K562 (cell line): Measurements from ENCODE around the gene CD300H. TPM values are rescaled to one million over a fixed set of nuclear protein-coding genes. Genes with fewer than 3 reads are reported as not detected.

Experiments
- BRD9 ChIP-seq: fragments of 450-650 bp; IDR thresholded peaks from 2 replicates; pipeline ENCODE4 v1.6.1; 2018; ENCODE audit warnings: low read depth; ENCODE audit not compliant: partially characterized antibody
- DPF2 ChIP-seq: fragments of 450-650 bp; IDR thresholded peaks from 2 replicates; pipeline ENCODE4 v1.6.1; 2016
- JUND ChIP-seq, 2 experiments: IDR thresholded peaks; 2 replicates in 1 of 2; 3 replicates in 1 of 2; pipeline ENCODE4 v1.6.1; 2011; ENCODE audit warnings: borderline replicate concordance in 2 of 2, low read depth in 2 of 2, low read length in 2 of 2, improper control_type of control experiment in 1 of 2, missing biosample characterization in 1 of 2, missing genetic modification characterization in 1 of 2, missing genetic modification reagents in 1 of 2
- POLR3G ChIP-seq: IDR thresholded peaks from 2 replicates; pipeline ENCODE4 v1.6.1; 2011; ENCODE audit not compliant: insufficient read length, insufficient replicate concordance; ENCODE audit errors: extremely low read depth
- RAD51 ChIP-seq: fragments of 450-650 bp; IDR thresholded peaks from 2 replicates; pipeline ENCODE4 v1.7.1; 2016; ENCODE audit warnings: low read depth, mild to moderate bottlenecking, borderline replicate concordance
- TEAD1 ChIP-seq, 2 experiments: fragments of 450-650 bp in 1 of 2; sonication (generic) in 1 of 2; formaldehyde crosslinking; IDR thresholded peaks; 2 replicates each; pipeline versions ENCODE4 v1.4.0 to v1.8.0; 2020 to 2022; ENCODE audit warnings: mild to moderate bottlenecking in 2 of 2, missing genetic modification reagents in 1 of 2
- ZNF12 ChIP-seq: sonication (generic); formaldehyde crosslinking; IDR thresholded peaks from 2 replicates; pipeline ENCODE4 v1.4.0; 2020; ENCODE audit warnings: mild to moderate bottlenecking, missing genetic modification reagents
- ZNF174 ChIP-seq: fragments of 250-450 bp; sonication (Bioruptor Pico); IDR thresholded peaks from 2 replicates; pipeline ENCODE4 v1.4.0; 2020; ENCODE audit warnings: mild to moderate bottlenecking
- ZNF507 ChIP-seq: conservative IDR thresholded peaks from 2 replicates; pipeline ENCODE4 v1.6.1; 2017; ENCODE audit warnings: missing genetic modification characterization, missing compliant biosample characterization
- ZNF512 ChIP-seq: IDR thresholded peaks from 2 replicates; pipeline ENCODE4 v1.6.1; 2016; ENCODE audit warnings: missing genetic modification characterization, missing compliant biosample characterization
- polyA plus RNA-seq, 8 experiments: library from polyadenylated mRNA; depleted of rRNA in 4 of 8; stranded (reverse) in 5 of 8; unstranded in 3 of 8; fragments of >200 nt; fragmentation: Nextera tagmentation in 2 of 8; fragmentation: Illumina TruSeq in 1 of 8; extraction: Ambion mirVana in 2 of 8; extraction: Trizol in 1 of 8; gene quantifications; 2 replicates each; pipeline versions ENCODE4 v1.2.1 to v1.2.3, GENCODE V29; 2011 to 2014; ENCODE audit warnings: inconsistent platforms in 1 of 8, missing spikeins in 1 of 8
- total RNA-seq, 7 experiments: library from RNA; depleted of rRNA in 6 of 7; stranded (reverse); fragments of >200 nt in 6 of 7; fragmentation: Illumina TruSeq in 2 of 7; extraction: Trizol in 2 of 7; gene quantifications; 2 replicates each; pipeline versions ENCODE4 v1.2.1 to v1.2.3, GENCODE V29; 2011 to 2021; ENCODE audit warnings: low replicate concordance in 1 of 7
- TF ChIP-seq, protein P1 (sequence below): fragments of 450-650 bp; IDR thresholded peaks from one replicate; pipeline ENCODE4 v1.6.1; 2018; ENCODE audit warnings: mild to moderate bottlenecking, moderate library complexity; ENCODE audit not compliant: partially characterized antibody
- TF ChIP-seq, protein P2 (sequence below): fragments of 150-350 bp; IDR thresholded peaks from 2 replicates; pipeline ENCODE4 v1.6.1; 2014; ENCODE audit warnings: low read depth, mild to moderate bottlenecking, low read length, borderline replicate concordance
- TF ChIP-seq, protein P3 (sequence below): fragments of 450-650 bp; IDR thresholded peaks from 2 replicates; pipeline ENCODE4 v1.6.1; 2016; ENCODE audit warnings: antibody characterized with exemption

The CD300H gene
- total and polyA plus RNA-seq, 9 of the 15 experiments (the other 6 are each of a cell fraction or from before 2014, with no cell fraction given), result not detected

DNA sequence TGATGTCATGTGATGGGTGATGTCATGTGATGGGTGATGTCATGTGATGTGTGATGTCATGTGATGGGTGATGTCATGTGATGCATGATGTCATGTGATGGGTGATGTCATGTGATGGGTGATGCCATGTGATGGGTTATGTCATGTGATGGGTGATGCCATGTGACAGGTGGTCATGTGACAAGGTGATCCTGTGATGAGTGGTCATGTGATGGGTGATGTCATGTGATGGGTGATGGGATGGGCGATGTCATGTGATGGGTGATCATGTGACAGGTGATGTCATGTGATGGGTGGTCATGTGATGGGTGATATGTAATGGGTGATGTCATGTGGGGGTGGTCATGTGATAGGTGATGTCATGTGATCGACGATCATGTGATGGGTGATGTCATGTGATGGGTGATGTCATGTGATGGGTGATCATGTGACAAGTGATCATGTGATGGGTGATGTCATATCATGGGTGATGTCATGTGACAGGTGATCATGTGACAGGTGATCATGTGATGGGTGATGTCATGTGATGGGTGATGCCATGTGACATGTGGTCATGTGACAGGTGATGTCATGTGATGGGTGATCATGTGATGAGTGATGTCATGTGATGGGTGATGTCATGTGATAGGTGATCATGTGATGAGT is 53.2 kb downstream of the CD300H start (continued):
- TF ChIP-seq, protein P1, sequence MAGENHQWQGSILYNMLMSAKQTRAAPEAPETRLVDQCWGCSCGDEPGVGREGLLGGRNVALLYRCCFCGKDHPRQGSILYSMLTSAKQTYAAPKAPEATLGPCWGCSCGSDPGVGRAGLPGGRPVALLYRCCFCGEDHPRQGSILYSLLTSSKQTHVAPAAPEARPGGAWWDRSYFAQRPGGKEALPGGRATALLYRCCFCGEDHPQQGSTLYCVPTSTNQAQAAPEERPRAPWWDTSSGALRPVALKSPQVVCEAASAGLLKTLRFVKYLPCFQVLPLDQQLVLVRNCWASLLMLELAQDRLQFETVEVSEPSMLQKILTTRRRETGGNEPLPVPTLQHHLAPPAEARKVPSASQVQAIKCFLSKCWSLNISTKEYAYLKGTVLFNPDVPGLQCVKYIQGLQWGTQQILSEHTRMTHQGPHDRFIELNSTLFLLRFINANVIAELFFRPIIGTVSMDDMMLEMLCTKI, result no peak
- TF ChIP-seq POLR3G, result no peak
- no peak for TF ChIP-seq ZNF174
- no peak for TF ChIP-seq ZNF12 (CRISPR knock-in tag)
- no peak for TF ChIP-seq DPF2
- TF ChIP-seq RAD51, result peak; percentile 97
- TF ChIP-seq JUND (IDR thresholded peaks at IDR 0.05; ENCODE audit: borderline replicate concordance, low read depth, low read length), result peak; percentile 50
- TF ChIP-seq JUND (tag; IDR thresholded peaks at IDR 0.05; ENCODE audit: borderline replicate concordance, low read depth, low read length), result peak; percentile 99
- TF ChIP-seq TEAD1 (CRISPR knock-in tag; IDR thresholded peaks at IDR 0.05), result 0 out of 4 replicates have a peak, but pooled peaks of 1 of the 2 experiments have one; percentile 12
- TF ChIP-seq, protein P2, sequence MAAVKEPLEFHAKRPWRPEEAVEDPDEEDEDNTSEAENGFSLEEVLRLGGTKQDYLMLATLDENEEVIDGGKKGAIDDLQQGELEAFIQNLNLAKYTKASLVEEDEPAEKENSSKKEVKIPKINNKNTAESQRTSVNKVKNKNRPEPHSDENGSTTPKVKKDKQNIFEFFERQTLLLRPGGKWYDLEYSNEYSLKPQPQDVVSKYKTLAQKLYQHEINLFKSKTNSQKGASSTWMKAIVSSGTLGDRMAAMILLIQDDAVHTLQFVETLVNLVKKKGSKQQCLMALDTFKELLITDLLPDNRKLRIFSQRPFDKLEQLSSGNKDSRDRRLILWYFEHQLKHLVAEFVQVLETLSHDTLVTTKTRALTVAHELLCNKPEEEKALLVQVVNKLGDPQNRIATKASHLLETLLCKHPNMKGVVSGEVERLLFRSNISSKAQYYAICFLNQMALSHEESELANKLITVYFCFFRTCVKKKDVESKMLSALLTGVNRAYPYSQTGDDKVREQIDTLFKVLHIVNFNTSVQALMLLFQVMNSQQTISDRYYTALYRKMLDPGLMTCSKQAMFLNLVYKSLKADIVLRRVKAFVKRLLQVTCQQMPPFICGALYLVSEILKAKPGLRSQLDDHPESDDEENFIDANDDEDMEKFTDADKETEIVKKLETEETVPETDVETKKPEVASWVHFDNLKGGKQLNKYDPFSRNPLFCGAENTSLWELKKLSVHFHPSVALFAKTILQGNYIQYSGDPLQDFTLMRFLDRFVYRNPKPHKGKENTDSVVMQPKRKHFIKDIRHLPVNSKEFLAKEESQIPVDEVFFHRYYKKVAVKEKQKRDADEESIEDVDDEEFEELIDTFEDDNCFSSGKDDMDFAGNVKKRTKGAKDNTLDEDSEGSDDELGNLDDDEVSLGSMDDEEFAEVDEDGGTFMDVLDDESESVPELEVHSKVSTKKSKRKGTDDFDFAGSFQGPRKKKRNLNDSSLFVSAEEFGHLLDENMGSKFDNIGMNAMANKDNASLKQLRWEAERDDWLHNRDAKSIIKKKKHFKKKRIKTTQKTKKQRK, result no peak
- TF ChIP-seq, protein P3, sequence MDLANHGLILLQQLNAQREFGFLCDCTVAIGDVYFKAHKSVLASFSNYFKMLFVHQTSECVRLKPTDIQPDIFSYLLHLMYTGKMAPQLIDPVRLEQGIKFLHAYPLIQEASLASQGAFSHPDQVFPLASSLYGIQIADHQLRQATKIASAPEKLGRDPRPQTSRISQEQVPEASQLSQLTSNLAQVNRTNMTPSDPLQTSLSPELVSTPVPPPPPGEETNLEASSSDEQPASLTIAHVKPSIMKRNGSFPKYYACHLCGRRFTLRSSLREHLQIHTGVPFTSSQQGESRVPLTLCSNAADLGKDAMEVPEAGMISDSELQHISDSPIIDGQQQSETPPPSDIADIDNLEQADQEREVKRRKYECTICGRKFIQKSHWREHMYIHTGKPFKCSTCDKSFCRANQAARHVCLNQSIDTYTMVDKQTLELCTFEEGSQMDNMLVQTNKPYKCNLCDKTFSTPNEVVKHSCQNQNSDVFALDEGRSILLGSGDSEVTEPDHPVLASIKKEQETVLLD, result no peak
- TF ChIP-seq BRD9, result no peak
- TF ChIP-seq ZNF512 (tag), result no peak
- no peak for TF ChIP-seq ZNF507
